ENCODE measurements around the gene UNG. TPM values are rescaled to one million over a fixed set of nuclear protein-coding genes. Genes with fewer than 3 reads are reported as not detected.

Gene UNG
- total RNA-seq, 1 donor = 30.8 TPM

DNA sequence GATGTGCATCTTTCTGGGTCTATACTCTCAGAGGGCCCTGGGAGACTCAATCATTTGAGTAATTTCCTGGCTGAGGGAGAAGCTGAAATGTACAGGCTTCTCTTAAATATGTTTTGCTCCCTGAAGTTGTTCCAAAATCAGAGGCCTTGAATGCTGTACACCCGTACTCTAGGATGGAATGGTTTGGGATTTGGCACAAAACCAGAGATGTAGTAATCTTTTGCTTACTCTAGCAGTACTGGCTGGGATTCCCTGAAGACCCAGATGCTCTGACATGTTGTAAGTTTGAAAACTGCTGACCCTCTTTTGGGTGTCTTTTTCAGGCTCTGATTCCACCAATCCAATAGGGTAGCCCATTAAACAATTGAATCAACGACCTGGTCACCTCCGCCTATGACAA lies 29.4 kb downstream of the UNG start:
- no peak overlapping the region for H3K4me3 ChIP-seq (ENCODE audit: low read depth, low read length)
- peak; percentile 60 for DNase-seq (ENCODE audit: low read depth)
- TF ChIP-seq, protein P1, sequence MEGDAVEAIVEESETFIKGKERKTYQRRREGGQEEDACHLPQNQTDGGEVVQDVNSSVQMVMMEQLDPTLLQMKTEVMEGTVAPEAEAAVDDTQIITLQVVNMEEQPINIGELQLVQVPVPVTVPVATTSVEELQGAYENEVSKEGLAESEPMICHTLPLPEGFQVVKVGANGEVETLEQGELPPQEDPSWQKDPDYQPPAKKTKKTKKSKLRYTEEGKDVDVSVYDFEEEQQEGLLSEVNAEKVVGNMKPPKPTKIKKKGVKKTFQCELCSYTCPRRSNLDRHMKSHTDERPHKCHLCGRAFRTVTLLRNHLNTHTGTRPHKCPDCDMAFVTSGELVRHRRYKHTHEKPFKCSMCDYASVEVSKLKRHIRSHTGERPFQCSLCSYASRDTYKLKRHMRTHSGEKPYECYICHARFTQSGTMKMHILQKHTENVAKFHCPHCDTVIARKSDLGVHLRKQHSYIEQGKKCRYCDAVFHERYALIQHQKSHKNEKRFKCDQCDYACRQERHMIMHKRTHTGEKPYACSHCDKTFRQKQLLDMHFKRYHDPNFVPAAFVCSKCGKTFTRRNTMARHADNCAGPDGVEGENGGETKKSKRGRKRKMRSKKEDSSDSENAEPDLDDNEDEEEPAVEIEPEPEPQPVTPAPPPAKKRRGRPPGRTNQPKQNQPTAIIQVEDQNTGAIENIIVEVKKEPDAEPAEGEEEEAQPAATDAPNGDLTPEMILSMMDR (IDR thresholded peaks at IDR 0.05; ENCODE audit: insufficient read depth, low read length) = no peak

DNA sequence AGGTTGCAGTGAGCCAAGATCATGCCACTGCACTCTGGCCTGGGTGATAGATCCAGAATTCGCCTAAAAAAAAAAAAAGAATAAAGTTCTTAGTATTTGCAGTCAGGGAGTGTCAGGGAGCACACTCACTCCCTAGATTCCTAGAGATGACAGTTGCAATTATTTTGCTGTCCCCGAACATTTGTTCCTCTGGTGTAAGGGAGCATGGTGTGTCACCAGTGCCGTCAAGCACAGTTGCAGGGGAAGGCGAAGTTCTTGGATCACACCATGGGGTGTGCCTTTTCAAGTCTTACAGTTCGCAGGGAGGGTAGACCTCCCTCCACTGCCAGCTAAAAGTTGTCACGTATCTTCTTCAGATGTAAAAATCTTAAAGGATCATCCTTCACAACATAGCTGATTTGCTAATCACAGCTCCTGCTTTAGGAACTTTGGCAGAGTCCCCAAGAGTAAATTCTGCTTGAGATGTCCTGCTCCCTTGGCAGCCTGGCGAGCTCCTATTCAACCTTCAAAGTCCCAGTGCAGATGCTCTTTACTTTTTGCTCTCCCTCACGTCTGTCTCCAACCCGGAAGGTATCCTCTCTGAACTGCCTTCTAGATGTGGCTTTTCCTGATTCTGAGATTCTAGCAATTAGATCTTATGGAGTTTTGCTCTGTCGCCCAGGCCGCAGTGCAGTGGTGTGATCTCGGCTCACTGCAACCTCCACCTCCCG lies 30.3 kb downstream of the UNG start:
- DNase-seq (ENCODE audit: low read depth) = no peak
- TF ChIP-seq, protein P1 (IDR thresholded peaks at IDR 0.05; ENCODE audit: insufficient read depth, low read length) = no peak
- H3K4me3 ChIP-seq (ENCODE audit: low read depth, low read length) = no peak overlapping the region

DNA sequence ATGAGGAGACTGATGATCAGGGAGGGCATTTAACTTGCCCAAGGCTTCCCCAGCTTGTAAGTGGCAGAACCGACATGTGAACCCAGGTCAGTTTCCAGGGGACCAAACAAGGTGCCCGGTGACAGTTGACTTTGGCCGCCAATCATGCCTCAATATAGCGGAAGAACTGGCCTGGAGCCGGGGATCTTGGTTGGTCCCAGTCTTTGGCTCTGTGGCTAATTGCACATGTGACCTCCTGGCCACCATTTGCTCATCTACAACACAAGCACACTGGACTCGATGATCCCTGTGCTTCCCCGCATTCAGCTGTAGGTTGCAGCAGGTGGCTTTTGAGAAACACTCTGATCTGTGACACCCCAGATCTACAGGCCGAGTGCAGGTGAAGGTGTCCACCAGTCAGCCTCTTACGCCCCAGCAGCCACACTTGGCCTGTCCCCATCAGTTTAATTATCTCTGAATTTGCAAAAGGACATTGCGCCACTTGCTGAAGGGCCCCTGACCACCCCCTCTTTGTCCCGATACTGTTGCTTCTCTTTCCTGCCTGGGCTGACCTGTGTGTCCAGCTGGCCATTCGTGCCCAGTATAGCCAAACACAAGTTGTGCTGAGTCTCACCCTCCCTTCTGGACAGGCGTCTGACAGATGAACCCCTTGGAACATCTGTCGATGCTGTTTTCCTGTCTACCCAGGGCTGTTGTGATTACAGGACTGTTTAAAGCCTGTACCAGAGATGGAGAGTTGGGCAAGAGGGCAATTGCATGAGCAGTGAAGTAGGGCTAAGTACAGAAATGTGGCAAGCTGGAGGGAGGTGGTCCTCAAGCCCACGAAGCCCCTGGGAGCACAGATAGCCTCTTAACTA lies 33.1 kb downstream of the UNG start:
- H3K4me3 ChIP-seq (ENCODE audit: low read depth, low read length) = no peak overlapping the region
- TF ChIP-seq, protein P1 (IDR thresholded peaks at IDR 0.05; ENCODE audit: insufficient read depth, low read length) = no peak
- DNase-seq (ENCODE audit: low read depth) = no peak

DNA sequence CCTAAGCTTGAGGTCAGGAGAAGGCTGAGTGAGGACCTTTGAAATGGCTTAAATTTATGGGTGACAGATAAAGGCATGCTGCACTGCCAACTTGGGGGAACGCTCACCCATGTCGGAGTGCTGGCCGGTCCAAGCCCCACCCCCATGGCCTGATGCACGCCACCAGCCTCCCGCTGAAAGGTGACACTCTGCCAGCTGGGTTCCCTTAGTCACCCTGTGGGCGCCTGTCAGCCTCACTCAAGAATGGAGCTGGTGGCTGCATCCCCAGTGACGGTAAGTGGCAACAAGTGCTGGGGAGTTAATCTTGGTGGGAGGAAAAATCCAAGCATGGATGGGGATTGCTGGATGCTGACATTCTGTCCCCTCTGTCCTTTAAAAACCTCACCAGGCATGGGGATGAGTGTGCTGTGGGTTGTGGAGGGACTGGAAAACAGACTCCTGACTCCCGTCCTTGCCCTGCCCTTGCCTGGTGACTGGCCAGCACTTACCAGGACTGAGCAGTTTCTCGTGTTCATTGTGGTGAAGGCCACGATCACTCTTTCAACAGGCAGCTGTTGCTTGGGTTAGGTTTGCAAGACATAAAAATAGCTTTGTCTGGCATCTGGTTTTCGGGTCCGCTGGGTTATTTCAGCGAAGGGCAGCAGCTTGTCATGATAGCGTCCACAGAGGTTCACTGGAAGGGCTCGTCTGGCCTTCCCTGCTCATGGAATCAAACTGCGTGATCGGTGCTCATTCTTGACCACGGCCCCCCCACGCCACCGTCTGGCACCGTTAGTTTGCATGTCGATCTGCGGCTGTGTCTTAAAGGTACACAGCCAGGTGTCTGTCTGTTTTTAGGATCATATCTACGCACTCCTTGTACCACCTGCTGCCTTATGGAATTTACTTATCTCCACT lies 34.0 kb downstream of the UNG start:
- TF ChIP-seq, protein P1 (IDR thresholded peaks at IDR 0.05; ENCODE audit: insufficient read depth, low read length) = no peak
- DNase-seq (ENCODE audit: low read depth) = no peak
- no peak overlapping the region for H3K4me3 ChIP-seq (ENCODE audit: low read depth, low read length)

DNA sequence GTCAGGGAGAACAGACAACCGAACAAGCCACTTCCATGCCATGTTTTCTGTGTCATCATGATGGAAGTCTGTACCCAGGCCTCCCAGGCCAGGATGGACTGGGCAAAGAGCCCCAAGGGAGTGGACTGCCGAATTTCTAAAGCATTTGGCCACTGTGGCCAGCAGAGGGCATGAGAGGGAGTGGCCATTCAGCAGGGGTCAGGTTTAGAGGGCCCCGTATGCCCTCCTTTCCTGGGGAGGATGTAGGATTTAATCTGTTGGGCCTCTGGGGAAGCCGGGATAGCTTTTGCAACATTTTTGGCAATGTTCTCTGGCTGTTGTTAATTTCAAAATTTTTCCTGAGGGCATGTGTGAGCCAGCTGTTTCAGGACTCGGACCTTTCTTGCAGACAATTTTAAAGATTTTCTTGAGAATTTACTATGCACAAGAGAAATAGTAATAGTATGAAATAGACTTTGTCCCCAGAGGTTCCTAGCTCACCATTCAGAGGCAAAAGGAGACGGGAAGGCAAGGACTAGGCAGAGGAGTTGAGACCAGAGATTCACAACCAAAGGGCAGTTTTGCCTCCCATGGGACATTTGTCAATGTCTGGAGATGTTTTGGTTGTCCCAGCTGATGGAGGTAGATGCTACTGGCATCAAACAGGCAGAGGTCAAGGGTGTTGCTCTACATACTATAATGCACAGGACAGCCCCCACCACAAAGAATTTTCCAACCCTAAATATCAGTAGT lies 37.0 kb downstream of the UNG start:
- no peak overlapping the region for H3K4me3 ChIP-seq (ENCODE audit: low read depth, low read length)
- DNase-seq (ENCODE audit: low read depth) = peak; percentile 64
- TF ChIP-seq, protein P1 (IDR thresholded peaks at IDR 0.05; ENCODE audit: insufficient read depth, low read length) = peak; percentile 64

DNA sequence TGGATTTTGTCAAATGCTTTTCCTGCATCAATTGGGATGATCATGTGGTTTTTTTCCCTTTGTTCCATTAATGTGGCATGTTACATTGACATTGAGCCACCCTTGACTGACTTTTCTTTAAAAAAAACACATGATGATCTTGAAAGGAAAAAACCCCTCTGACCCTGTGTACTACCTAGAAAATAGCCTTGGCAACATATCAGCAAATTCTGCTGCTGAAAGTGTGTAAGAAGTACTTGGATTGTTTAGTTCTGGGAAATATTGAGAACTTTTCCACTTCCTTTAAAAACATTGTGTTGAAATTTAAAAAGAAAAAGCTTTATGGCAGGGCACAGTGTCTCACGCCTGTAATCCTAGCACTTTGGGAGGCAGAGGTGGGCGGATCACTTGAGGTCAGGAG lies 39.7 kb downstream of the UNG start:
- TF ChIP-seq, protein P1 (IDR thresholded peaks at IDR 0.05; ENCODE audit: insufficient read depth, low read length) = no peak
- no peak for DNase-seq (ENCODE audit: low read depth)
- H3K4me3 ChIP-seq (ENCODE audit: low read depth, low read length) = no peak overlapping the region

All from fibroblast of the aortic adventitia (primary cell).